Measurements from ENCODE around the gene PSMA6. TPM values are rescaled to one million over a fixed set of nuclear protein-coding genes. Genes with fewer than 3 reads are reported as not detected.

The PSMA6 gene
- total RNA-seq, 1 experiment from 2014 or later: 325 TPM

- Histone ChIP-seq H3K4me3 (no peak overlapping the region), H3K4me1 (replicated peaks) (no peaks in the 10 kb centered on the region), H3K27me3 (replicated peaks) (no peaks in the 10 kb centered on the region), H3K36me3 (peaks cover 7% of the 10 kb centered on the region; the same call in 1 of the 2 replicates), H3K9me3 (replicated peaks) (no peaks in the 10 kb centered on the region), H3K27ac (no peak overlapping the region)
- DNase-seq (ENCODE audit: low read depth in 1 of 2, low spot score in 2 of 2): no peak
Observed at GRCh38 chr14:35257809-35258208, 34.4 kb upstream of the PSMA6 start.

- Histone ChIP-seq H3K36me3 (peaks cover 7% of the 10 kb centered on the region; the same call in 1 of the 2 replicates), H3K9me3 (replicated peaks) (no peaks in the 10 kb centered on the region), H3K4me3 (no peak overlapping the region), H3K4me1 (replicated peaks) (no peaks in the 10 kb centered on the region), H3K27me3 (replicated peaks) (no peaks in the 10 kb centered on the region), H3K27ac (no peak overlapping the region)
- DNase-seq (ENCODE audit: low read depth in 1 of 2, low spot score in 2 of 2): no peak
Observed at GRCh38 chr14:35258420-35258819, 33.8 kb upstream of the PSMA6 start.

- no peak overlapping the region for H3K27ac ChIP-seq
- DNase-seq (ENCODE audit: low read depth in 1 of 2, low spot score in 2 of 2): no peak
- H3K4me3 ChIP-seq: no peak overlapping the region
- no peaks in the 10 kb centered on the region for H3K4me1 ChIP-seq (replicated peaks)
- H3K9me3 ChIP-seq (replicated peaks): no peaks in the 10 kb centered on the region
- no peaks in the 10 kb centered on the region for H3K27me3 ChIP-seq (replicated peaks)
- peaks cover 7% of the 10 kb centered on the region; the same call in 1 of the 2 replicates for H3K36me3 ChIP-seq
Observed at GRCh38 chr14:35261774-35262173, 30.4 kb upstream of the PSMA6 start.

GRCh38 chr14:35262436-35262835, 29.7 kb upstream of the PSMA6 start:
- Histone ChIP-seq H3K36me3 (peaks cover 7% of the 10 kb centered on the region; the same call in 1 of the 2 replicates), H3K4me1 (replicated peaks) (no peaks in the 10 kb centered on the region), H3K27me3 (replicated peaks) (no peaks in the 10 kb centered on the region), H3K27ac (no peak overlapping the region), H3K4me3 (no peak overlapping the region), H3K9me3 (replicated peaks) (no peaks in the 10 kb centered on the region)
- no peak for DNase-seq (ENCODE audit: low read depth in 1 of 2, low spot score in 2 of 2)

- no peaks in the 10 kb centered on the region for H3K27me3 ChIP-seq (replicated peaks)
- no peak overlapping the region for H3K27ac ChIP-seq
- no peaks in the 10 kb centered on the region for H3K9me3 ChIP-seq (replicated peaks)
- peaks cover 5% of the 10 kb centered on the region for H3K36me3 ChIP-seq
- no peaks in the 10 kb centered on the region for H3K4me1 ChIP-seq (replicated peaks)
- no peak for DNase-seq (ENCODE audit: low read depth in 1 of 2, low spot score in 2 of 2)
- H3K4me3 ChIP-seq: no peak overlapping the region
Observed at GRCh38 chr14:35268946-35269345, 23.2 kb upstream of the PSMA6 start.

- Histone ChIP-seq H3K27ac (no peak overlapping the region), H3K36me3 (peaks cover 9% of the 10 kb centered on the region), H3K4me3 (no peak overlapping the region), H3K9me3 (replicated peaks) (no peaks in the 10 kb centered on the region), H3K4me1 (replicated peaks) (no peaks in the 10 kb centered on the region), H3K27me3 (replicated peaks) (no peaks in the 10 kb centered on the region)
- no peak for DNase-seq (ENCODE audit: low read depth in 1 of 2, low spot score in 2 of 2)
Observed at GRCh38 chr14:35274805-35275204, 17.4 kb upstream of the PSMA6 start.

GRCh38 chr14:35277179-35277578, 15.0 kb upstream of the PSMA6 start:
- no peak for DNase-seq (ENCODE audit: low read depth in 1 of 2, low spot score in 2 of 2)
- H3K36me3 ChIP-seq: peaks cover 9% of the 10 kb centered on the region
- no peaks in the 10 kb centered on the region for H3K4me1 ChIP-seq (replicated peaks)
- H3K4me3 ChIP-seq: no peak overlapping the region
- no peaks in the 10 kb centered on the region for H3K27me3 ChIP-seq (replicated peaks)
- H3K27ac ChIP-seq: no peak overlapping the region
- no peaks in the 10 kb centered on the region for H3K9me3 ChIP-seq (replicated peaks)

DNA sequence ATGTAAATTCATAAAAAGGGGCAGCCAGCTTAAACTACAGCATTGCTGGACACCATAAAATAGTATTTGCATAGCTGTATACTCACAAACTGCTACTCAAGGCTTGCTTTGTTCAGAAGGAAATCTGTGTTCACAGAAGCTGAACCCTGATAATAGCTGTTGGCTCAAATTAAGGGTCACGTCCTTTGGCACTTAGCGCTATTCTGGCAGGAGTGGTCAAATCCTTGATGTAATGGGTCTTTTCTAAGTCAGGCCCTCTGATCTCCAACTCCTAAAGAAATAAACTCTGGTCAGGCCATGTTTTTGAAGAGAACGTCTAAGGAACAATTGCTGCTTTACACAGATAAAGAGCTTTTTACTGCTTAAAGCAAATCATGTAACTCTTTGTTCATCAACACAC, 12.8 kb upstream of the PSMA6 start:
- H3K9me3 ChIP-seq (replicated peaks): no peaks in the 10 kb centered on the region
- peaks cover 4% of the 10 kb centered on the region; the same call in 1 of the 2 replicates for H3K36me3 ChIP-seq
- no peaks in the 10 kb centered on the region for H3K27me3 ChIP-seq (replicated peaks)
- DNase-seq (ENCODE audit: low read depth in 1 of 2, low spot score in 2 of 2): no peak
- no peak overlapping the region for H3K27ac ChIP-seq
- H3K4me3 ChIP-seq: no peak overlapping the region
- H3K4me1 ChIP-seq (replicated peaks): no peaks in the 10 kb centered on the region

GRCh38 chr14:35281341-35281740, 10.8 kb upstream of the PSMA6 start:
- Histone ChIP-seq H3K4me3 (no peak overlapping the region), H3K36me3 (no peaks in the 10 kb centered on the region), H3K9me3 (replicated peaks) (no peaks in the 10 kb centered on the region), H3K4me1 (replicated peaks) (no peaks in the 10 kb centered on the region), H3K27ac (no peak overlapping the region), H3K27me3 (replicated peaks) (no peaks in the 10 kb centered on the region)
- DNase-seq (ENCODE audit: low read depth in 1 of 2, low spot score in 2 of 2): no peak

DNA sequence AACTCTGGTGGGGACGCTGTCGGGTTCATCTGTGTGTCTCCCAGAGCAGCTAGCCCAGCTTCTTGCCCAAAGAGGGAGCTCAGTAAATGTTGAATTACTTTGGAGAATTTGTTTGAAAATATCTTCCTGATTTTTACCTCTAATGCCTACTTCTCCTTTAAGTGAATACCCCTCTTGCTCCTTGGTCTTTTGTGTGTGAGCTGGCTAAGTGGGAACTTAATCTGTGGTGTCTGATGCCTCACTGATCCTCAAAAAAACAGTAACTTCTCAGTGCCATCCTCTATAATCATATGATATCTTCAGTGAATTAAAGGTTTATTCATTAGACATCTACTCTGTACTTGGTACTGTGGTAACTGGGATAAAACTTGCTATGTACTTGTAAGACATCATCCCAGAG, 7.7 kb upstream of the PSMA6 start:
- H3K4me1 ChIP-seq (replicated peaks): no peaks in the 10 kb centered on the region

GRCh38 chr14:35285168-35286002, 6.8 kb upstream of the PSMA6 start:
- Histone ChIP-seq H3K27me3 (replicated peaks) (no peaks in the 10 kb centered on the region), H3K27ac (no peak overlapping the region), H3K36me3 (no peaks in the 10 kb centered on the region), H3K4me3 (no peak overlapping the region), H3K9me3 (replicated peaks) (no peaks in the 10 kb centered on the region), H3K4me1 (replicated peaks) (no peaks in the 10 kb centered on the region)
- DNase-seq (ENCODE audit: low read depth in 1 of 2, low spot score in 2 of 2): no peak

More for the DNA sequence above, 7.7 kb upstream of the PSMA6 start:
- Histone ChIP-seq H3K4me3 (no peak overlapping the region), H3K27ac (no peak overlapping the region), H3K27me3 (replicated peaks) (no peaks in the 10 kb centered on the region), H3K36me3 (no peaks in the 10 kb centered on the region), H3K9me3 (replicated peaks) (no peaks in the 10 kb centered on the region)
- DNase-seq (ENCODE audit: low read depth in 1 of 2, low spot score in 2 of 2): no peak

DNA sequence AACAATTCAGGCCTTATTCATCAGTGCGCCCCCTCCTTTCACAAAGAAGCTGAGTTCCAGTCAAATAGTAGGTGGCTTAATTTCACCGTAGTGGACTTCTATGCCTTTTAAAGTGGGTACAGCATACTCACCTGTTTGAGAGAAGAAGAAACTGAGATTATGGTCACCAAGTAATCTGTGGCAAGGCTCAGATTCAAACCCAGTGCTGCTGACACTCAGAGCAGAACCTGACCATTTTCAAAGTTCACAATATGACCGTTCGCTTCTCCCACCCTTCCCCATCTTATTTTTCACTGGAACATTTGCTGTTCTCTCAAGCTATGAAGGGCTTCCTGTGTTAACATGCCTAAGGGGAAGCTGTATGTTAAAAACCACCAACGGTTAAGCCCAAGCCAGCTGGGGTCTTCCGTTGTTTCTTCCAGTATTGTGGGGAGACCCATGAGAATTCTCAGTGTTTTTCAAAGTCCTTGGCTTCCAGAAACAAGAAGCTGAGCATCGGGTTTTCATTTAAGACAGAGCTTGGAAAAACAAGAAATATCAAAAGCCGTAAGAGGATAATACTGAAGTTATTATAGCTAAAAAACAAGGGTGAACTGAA, 6.1 kb upstream of the PSMA6 start:
- H3K36me3 ChIP-seq: no peaks in the 10 kb centered on the region
- H3K27ac ChIP-seq: no peak overlapping the region
- no peaks in the 10 kb centered on the region for H3K4me1 ChIP-seq (replicated peaks)
- H3K4me3 ChIP-seq: no peak overlapping the region
- H3K27me3 ChIP-seq (replicated peaks): no peaks in the 10 kb centered on the region
- no peaks in the 10 kb centered on the region for H3K9me3 ChIP-seq (replicated peaks)
- no peak for DNase-seq (ENCODE audit: low read depth in 1 of 2, low spot score in 2 of 2)

- Histone ChIP-seq H3K4me1 (replicated peaks) (0 out of 2 replicates have a peak, but pooled peaks cover 3% of the 10 kb centered on the region), H3K27ac (no peak overlapping the region), H3K36me3 (no peaks in the 10 kb centered on the region), H3K9me3 (replicated peaks) (no peaks in the 10 kb centered on the region), H3K4me3 (no peak overlapping the region), H3K27me3 (replicated peaks) (no peaks in the 10 kb centered on the region)
- DNase-seq (ENCODE audit: low read depth in 1 of 2, low spot score in 2 of 2): no peak
Observed at GRCh38 chr14:35286707-35287106, 5.5 kb upstream of the PSMA6 start.

GRCh38 chr14:35287431-35288013, 4.7 kb upstream of the PSMA6 start:
- H3K36me3 ChIP-seq: 0 out of 2 replicates have a peak, but pooled peaks cover 2% of the 10 kb centered on the region
- no peaks in the 10 kb centered on the region for H3K27me3 ChIP-seq (replicated peaks)
- 0 out of 2 replicates have a peak, but pooled peaks cover 3% of the 10 kb centered on the region for H3K4me1 ChIP-seq (replicated peaks)
- H3K4me3 ChIP-seq: no peak overlapping the region
- no peak overlapping the region for H3K27ac ChIP-seq
- DNase-seq (ENCODE audit: low read depth in 1 of 2, low spot score in 2 of 2): no peak
- H3K9me3 ChIP-seq (replicated peaks): no peaks in the 10 kb centered on the region
